Ascending aorta (tissue), 2 donors: Measurements from ENCODE around the gene MDM1. TPM values are rescaled to one million over a fixed set of nuclear protein-coding genes. Genes with fewer than 3 reads are reported as not detected.

Experiments
- DNase-seq, 2 donors: peaks; one replicate each; pipeline ENCODE4 v3.0.0-alpha.2; 2019; ENCODE audit warnings: low spot score in 2 of 2
- H3K27ac ChIP-seq, 2 donors: fragments of 200-600 bp; sonication (generic); one replicate each; pipeline ENCODE4 v1.5.1; 2016 to 2017; ENCODE audit warnings: mild to moderate bottlenecking in 1 of 2
- H3K27me3 ChIP-seq: fragments of 200-600 bp; sonication (generic); one replicate; pipeline ENCODE4 v1.5.1; 2017
- H3K36me3 ChIP-seq, 2 donors: fragments of 200-600 bp; sonication (generic); one replicate each; pipeline ENCODE4 v1.5.1; 2016
- H3K4me1 ChIP-seq, 2 donors: fragments of 200-600 bp; sonication (generic); one replicate each; pipeline ENCODE4 v1.5.1; 2016 to 2017; ENCODE audit warnings: mild to moderate bottlenecking in 1 of 2
- H3K4me3 ChIP-seq, 2 donors: fragments of 200-600 bp; sonication (generic); one replicate each; pipeline ENCODE4 v1.5.1; 2016 to 2017; ENCODE audit warnings: mild to moderate bottlenecking in 1 of 2
- H3K9me3 ChIP-seq, 2 donors: fragments of 200-600 bp; sonication (generic); one replicate each; pipeline ENCODE4 v1.5.1; 2016
- intact Hi-C: fragments of 100-400 bp; cut with DNase I; formaldehyde crosslinking; loops from one replicate; pipeline ENCODE4 v1.15.1; 2023
- total RNA-seq: library from RNA; depleted of rRNA; stranded (reverse); fragments of >200 nt; gene quantifications from one replicate; pipeline ENCODE4 v1.1.0, GENCODE V29; 2016
- TF ChIP-seq, protein P1 (sequence below), 3 experiments: fragments of 200-600 bp in 2 of 3; fragments of 450-650 bp in 1 of 3; sonication (generic) in 2 of 3; IDR thresholded peaks; one replicate each; pipeline ENCODE4 v1.5.1; 2016 to 2019; ENCODE audit warnings: antibody characterized with exemption in 3 of 3, mild to moderate bottlenecking in 1 of 3, moderate library complexity in 1 of 3

The MDM1 gene
- total RNA-seq, 1 donor from 2014 or later, result 9.5 TPM

DNA sequence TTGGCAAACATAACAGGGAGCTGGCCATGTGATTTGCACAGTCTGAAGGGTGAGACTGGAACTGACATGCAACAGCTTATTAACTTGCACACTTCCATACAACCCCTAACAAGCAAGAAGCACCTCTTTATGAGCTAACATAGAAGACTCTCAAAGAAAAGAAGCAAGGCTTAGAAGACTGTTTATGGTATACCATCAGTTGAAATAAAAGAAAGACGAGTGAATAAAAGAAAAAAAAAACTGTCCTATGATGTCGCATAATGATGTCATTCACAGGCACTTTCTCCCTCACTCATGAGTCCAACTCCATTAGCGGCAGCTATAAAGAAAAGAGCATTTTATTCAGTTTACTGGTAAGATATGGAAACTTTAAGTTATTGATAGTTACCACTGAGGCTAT is 3.3 kb upstream of the MDM1 start:
- DNase-seq, result no peak
- Histone ChIP-seq H3K27ac (no peak overlapping the region), H3K9me3 (no peaks in the 10 kb centered on the region), H3K4me3 (no peak overlapping the region), H3K36me3 (no peaks in the 10 kb centered on the region), H3K27me3 (no peaks in the 10 kb centered on the region), H3K4me1 (peaks cover 0 to 8% of the 10 kb centered on the region in 2 donors)
- TF ChIP-seq, protein P1, sequence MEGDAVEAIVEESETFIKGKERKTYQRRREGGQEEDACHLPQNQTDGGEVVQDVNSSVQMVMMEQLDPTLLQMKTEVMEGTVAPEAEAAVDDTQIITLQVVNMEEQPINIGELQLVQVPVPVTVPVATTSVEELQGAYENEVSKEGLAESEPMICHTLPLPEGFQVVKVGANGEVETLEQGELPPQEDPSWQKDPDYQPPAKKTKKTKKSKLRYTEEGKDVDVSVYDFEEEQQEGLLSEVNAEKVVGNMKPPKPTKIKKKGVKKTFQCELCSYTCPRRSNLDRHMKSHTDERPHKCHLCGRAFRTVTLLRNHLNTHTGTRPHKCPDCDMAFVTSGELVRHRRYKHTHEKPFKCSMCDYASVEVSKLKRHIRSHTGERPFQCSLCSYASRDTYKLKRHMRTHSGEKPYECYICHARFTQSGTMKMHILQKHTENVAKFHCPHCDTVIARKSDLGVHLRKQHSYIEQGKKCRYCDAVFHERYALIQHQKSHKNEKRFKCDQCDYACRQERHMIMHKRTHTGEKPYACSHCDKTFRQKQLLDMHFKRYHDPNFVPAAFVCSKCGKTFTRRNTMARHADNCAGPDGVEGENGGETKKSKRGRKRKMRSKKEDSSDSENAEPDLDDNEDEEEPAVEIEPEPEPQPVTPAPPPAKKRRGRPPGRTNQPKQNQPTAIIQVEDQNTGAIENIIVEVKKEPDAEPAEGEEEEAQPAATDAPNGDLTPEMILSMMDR (IDR thresholded peaks at IDR 0.05), result no peak
- intact Hi-C loops, result no loop called here

DNA sequence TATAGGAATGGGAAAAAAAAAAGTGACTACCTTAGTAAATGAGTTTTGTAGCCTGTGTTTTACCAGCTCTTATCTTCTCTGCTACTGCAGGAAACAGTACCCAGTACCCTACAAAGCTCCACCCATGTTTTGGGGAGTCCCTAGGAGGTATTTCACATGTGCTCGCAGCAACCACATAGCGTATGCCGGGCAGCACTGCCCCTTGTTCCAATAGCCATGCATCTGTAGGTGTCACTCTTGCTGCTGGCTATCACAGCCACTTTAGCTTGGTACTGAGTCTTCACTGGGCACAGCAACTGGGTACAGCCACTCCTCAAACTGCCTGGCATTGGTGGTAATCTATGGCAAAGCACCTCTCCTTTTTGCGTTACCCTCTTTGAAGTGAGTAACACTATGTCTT is 2.0 kb upstream of the MDM1 start:
- Histone ChIP-seq H3K4me1 (peaks cover 0 to 8% of the 10 kb centered on the region in 2 donors), H3K9me3 (no peaks in the 10 kb centered on the region), H3K4me3 (no peak overlapping the region), H3K36me3 (no peaks in the 10 kb centered on the region), H3K27me3 (no peaks in the 10 kb centered on the region), H3K27ac (no peak overlapping the region)
- intact Hi-C loops, result no loop called here
- DNase-seq, result no peak
- TF ChIP-seq, protein P1 (IDR thresholded peaks at IDR 0.05), result no peak

DNA sequence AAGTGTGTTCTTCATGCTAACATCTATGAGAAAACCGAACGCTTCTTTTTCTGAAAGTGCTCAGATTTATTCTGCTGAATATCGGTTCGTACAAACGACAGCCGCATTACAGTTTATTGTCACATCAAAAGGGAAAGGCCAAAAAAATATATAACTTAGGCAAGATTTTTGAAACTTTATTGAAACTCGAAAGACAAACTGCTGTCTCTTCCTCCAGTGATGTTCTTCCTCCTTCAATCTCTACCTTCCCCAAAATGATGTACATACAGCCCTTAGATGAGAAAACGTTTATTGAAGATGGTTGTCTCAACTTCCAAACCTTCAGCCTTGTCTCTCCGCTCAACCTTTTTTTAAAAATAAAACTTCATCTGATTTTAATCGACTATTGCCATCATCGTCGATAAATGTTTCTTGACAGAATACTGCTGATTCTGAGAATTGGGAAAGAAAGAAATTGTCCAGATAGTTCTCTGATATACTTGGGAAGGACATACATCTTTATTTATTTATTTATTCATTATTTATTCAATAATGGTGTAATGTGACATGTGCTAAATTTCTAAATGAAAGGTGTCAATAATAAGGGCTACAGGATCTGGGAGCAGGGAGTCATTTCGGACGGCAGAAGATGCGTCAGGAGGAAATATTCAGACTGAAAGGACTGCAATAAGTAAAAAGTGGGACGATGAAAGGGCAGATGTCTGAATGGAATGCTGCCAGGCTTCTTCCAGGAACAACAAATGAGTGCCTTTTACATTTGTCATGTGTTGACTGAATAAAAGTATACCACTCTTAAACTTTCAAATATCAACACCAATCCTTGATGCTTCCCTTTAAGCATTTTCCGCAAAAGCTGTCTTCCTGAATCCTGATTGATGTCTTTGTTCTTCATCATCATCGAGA is 817 bp upstream of the MDM1 start:
- Histone ChIP-seq H3K27me3 (no peaks in the 10 kb centered on the region), H3K9me3 (no peaks in the 10 kb centered on the region), H3K4me3 (peak overlapping the region; percentile 77 to 88), H3K4me1 (peaks cover 0 to 8% of the 10 kb centered on the region in 2 donors), H3K27ac (peak overlapping the region; percentile 58 to 66), H3K36me3 (no peaks in the 10 kb centered on the region)
- no peak for DNase-seq
- TF ChIP-seq, protein P1 (IDR thresholded peaks at IDR 0.05), result no peak
- intact Hi-C loops, result loop anchor here (1.0 to 2.0 kb wide), 5 partner anchors 32 to 475 kb away; partner anchors contain the start of genes MDM2, NUP107, RAP1B and SLC35E3

DNA sequence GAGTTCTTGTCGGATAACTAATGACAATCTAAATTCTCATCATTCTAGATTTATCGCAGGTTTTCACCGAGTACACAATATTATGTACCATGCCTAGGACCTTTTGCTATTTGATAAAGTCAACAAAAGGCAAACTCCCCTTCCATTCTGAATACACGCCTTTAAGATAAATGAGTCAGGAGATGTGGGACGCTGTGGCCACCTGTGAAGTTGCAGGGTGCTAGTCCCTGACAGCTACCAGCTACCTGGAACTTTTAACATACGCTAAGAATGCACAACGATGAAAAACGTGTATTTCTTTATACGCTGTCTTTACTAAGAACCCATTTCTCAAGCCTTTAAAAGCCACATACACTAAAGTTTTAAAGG is 678 bp downstream of the MDM1 start:
- DNase-seq, result no peak
- H3K36me3 ChIP-seq, result no peaks in the 10 kb centered on the region
- H3K4me3 ChIP-seq, result peak overlapping the region; percentile 77 to 88
- no peaks in the 10 kb centered on the region for H3K27me3 ChIP-seq
- H3K9me3 ChIP-seq, result no peaks in the 10 kb centered on the region
- TF ChIP-seq, protein P1 (IDR thresholded peaks at IDR 0.05), result no peak
- intact Hi-C loops, result no loop called here
- no peak overlapping the region for H3K27ac ChIP-seq
- peaks cover 0 to 8% of the 10 kb centered on the region in 2 donors for H3K4me1 ChIP-seq

DNA sequence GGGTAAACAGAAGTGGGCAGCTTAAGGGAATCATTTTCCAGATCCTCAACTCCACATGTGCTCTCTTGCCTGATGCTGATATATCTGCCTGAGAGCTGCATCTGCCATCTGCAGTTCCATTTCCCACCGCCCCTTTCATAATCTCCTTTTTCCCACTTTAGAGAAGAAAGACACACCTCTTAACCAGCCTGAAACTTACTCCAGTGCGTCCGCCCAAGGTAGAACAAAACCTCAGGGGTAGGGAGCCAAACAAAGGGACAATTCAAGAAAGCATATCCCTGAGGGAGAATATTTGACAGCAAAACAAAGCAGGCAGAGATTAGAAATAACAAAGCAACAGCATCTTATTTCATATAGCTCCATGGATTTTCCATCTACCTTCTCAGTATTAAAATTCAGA is 4.3 kb downstream of the MDM1 start:
- Histone ChIP-seq H3K27ac (no peak overlapping the region), H3K4me1 (peaks cover 0 to 8% of the 10 kb centered on the region in 2 donors)

More for the DNA sequence above, 4.3 kb downstream of the MDM1 start:
- TF ChIP-seq, protein P1 (IDR thresholded peaks at IDR 0.05), result no peak
- H3K27me3 ChIP-seq, result no peaks in the 10 kb centered on the region
- DNase-seq, result no peak
- intact Hi-C loops, result no loop called here
- H3K9me3 ChIP-seq, result no peaks in the 10 kb centered on the region
- H3K4me3 ChIP-seq, result no peak overlapping the region
- H3K36me3 ChIP-seq, result peaks cover 3 to 4% of the 10 kb centered on the region in 2 donors
